IPS-NIHi11 (cell line): ENCODE data around the gene RNF224.

Experiments
- DNase-seq: peaks from one replicate; pipeline ENCODE4 v3.0.0; 2012; ENCODE audit warnings: mixed read lengths, low spot score

RNF224 gene

GRCh38 chr9:137273611-137274320 lies 46.5 kb downstream of the RNF224 start:
- DNase-seq: no peak

- DNase-seq: no peak
Measured at GRCh38 chr9:137275203-137275587, 47.9 kb downstream of the RNF224 start.

GRCh38 chr9:137275588-137276472 lies 48.5 kb downstream of the RNF224 start:
- DNase-seq: no peak

DNA sequence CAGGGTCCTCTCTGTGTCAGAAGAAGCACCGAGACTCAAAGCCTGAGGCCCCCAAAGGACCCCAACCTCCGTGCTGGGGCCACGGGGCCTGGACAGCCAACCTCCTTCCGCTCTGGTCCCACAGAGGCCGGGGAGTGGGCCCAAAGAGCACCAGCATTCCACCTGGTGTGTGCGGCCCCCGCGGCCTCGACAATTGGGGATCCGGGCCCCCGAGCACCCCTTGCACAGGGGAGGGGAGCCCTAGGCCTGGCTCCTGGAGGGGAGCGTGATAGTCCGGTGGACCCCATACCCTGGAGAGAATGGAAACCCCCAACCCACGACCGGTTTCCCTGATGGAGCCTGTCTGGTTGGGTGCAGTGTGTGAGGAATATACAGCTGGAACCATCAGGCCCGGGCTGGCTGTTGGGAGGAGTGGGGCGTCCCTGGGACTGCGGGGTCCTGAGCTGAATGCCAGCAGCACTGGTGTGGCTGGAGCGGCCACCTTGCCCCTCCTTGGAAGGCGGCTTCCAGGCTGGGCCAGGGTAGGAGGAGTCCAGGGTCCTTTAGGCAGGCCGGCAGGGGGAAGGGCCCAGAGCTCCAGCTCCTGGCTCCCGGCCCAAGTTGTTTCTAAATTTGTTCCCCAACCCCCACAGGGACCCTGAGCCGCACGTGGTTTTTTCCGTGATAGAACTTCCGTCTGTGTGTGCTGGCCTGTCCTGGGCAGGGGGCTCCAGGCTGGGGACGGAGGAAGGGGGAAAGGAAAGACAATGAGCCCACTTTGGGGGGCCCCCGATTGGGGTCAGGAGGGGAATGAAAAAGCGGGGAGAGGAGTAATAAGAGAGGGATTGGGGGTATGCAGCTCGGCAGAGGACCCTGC lies 49.4 kb downstream of the RNF224 start:
- DNase-seq: peak; percentile 79

- DNase-seq: peak; percentile 84
Measured at GRCh38 chr9:137277329-137278041, 50.2 kb downstream of the RNF224 start, which contains the start of gene TOR4A. TSS of gene TOR4A (plus strand) at chr9:137277726. CDS start at chr9:137278690, 964 bp downstream.

- no peak for DNase-seq
Measured at GRCh38 chr9:137278061-137278701, 50.9 kb downstream of the RNF224 start.
